Limb (tissue), 2 donors: ENCODE results near the gene HNRNPCL4.
"Not testable (repeated sequence)": the region's sequence is repeated elsewhere in the genome, so short reads cannot be mapped to it uniquely, and the experiment has no call there.

Experiments
- DNase-seq, 2 donors: peaks; one replicate each; pipeline ENCODE4 v3.0.0-alpha.2; 2016; ENCODE audit errors: extremely low spot score in 2 of 2

HNRNPCL4 gene

DNA sequence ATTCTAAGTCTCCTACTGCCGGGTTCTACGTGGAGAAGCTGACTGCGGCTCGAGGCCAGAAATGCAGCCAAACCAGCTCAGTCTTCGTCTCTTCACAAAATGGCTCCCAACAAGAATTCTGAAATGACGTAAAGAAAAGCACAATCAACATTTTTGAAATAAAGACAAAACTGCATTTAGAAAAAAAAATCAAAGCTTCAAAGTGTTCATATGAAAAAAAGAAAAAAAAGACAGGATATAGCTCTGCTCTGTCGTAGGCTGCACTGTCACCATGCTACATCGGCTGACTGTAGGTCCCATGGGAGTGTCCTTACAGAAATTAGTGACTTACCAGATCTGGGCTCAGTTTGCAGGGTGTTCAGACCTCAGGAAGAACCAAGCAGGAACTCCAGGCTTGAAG, at the start of gene HNRNPCL4:
HNRNPCL4 (minus strand) TSS at position 101 of the 400 bp plus-strand sequence. CDS start 164 bp downstream, outside the sequence.
- not testable (repeated sequence) for DNase-seq

DNA sequence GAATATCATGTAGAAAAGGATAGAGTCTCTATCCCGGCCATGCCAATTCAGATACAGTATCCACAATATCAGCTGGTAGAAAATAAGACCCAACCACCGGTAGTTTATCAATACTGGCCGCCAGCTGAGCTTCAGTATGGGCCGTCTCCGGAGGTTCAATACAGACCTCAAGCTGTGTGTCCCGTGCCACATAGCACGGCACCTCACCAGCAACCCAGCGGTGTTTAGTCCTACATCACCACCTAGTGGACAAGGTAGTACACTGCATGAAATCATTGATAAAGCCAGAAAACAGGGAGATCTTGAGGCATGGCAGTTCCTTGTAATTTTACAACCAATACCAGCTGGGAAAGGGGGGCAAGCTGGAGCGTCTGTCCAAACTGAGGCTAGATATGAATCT, 43.3 kb upstream of the HNRNPCL4 start:
- DNase-seq = not testable (repeated sequence)

- DNase-seq = not testable (repeated sequence)
These were observed 35.9 kb upstream of the HNRNPCL4 start, which contains the start of gene PRAMEF13 for GRCh38 chr1:13201309-13201708. Gene PRAMEF13, minus strand, starts transcription at chr1:13201409. Its CDS starts 1,820 bp downstream, at chr1:13199589.

DNA sequence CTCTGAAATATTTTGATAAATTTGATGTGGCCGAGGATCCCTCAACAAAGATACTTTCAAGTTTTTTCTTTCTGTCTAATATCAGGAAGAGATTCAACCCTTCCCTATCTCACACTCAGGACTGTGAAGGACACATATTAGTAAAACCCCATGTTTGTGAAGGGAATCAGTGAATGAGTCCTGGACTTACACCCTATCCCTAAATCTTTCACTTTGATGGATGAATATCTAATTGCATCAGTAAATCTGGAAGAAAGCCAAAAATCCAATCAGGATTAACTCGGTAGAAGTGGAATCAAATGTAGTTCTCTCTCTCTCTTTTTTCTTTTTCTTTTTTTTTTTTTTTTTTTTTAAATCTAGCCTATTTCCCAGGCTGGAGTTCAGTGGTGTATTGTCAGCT, 6.1 kb upstream of the HNRNPCL4 start, which contains the start of gene PRAMEF9:
PRAMEF9 (plus strand) TSS at position 301 of the 400 bp plus-strand sequence. CDS start 3,433 bp downstream, outside the sequence.
- not testable (repeated sequence) for DNase-seq

DNA sequence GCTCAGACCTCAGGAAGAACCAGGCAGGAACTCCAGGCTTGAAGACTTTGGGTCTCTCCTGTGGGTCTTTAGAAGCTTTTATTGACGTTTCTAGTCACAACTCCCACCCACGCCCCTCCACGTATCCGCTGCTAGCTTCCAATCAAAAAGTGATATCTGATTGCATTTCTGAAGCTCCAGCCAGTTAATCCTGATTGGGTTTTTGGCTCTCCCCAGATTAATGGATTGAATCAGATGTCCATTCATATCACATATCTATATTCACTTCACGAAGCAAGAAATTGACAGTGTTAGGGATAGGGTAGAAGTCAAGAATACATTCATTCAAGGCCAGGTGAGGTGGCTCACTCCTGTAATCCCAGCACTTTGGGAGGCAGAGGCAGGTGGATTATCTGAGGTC, 9.5 kb downstream of the HNRNPCL4 start, which contains the start of gene PRAMEF26:
PRAMEF26 (minus strand) TSS at position 101 of the 400 bp plus-strand sequence. CDS start 2,914 bp downstream, outside the sequence.
- DNase-seq = not testable (repeated sequence)

- DNase-seq = not testable (repeated sequence)
These were observed 48.7 kb downstream of the HNRNPCL4 start, which contains the start of gene HNRNPCL2 for GRCh38 chr1:13116754-13117153. Gene HNRNPCL2, minus strand, starts transcription at chr1:13116854. Its CDS starts 454 bp downstream, at chr1:13116400.
